ENCODE data around the gene BLID.
A peak's percentile ranks its signal among the peaks of the same experiment; 100 is the strongest.

Gene BLID

GRCh38 chr11:122093731-122094275, 22.2 kb downstream of the BLID start:
- no peak overlapping the region for H3K27ac ChIP-seq (ENCODE audit: low read depth, low read length)
- no peaks in the 10 kb centered on the region for H3K27me3 ChIP-seq (ENCODE audit: control insufficient read depth in 1 of 2, insufficient read depth in 2 of 2, low read length in 2 of 2)
- H3K4me3 ChIP-seq (ENCODE audit: low read depth in 1 of 2, low read length in 2 of 2), result peak overlapping the region in 1 of 2 donors; percentile 7
- H3K9ac ChIP-seq (ENCODE audit: low read length), result no peak overlapping the region
- H3K4me1 ChIP-seq (ENCODE audit: insufficient read depth, low read length), result peaks cover 5% of the 10 kb centered on the region
- peaks cover 4% of the 10 kb centered on the region for H3K9me3 ChIP-seq (ENCODE audit: low read length)
- H3K36me3 ChIP-seq (ENCODE audit: insufficient read depth, low read length), result peaks cover 22% of the 10 kb centered on the region

DNA sequence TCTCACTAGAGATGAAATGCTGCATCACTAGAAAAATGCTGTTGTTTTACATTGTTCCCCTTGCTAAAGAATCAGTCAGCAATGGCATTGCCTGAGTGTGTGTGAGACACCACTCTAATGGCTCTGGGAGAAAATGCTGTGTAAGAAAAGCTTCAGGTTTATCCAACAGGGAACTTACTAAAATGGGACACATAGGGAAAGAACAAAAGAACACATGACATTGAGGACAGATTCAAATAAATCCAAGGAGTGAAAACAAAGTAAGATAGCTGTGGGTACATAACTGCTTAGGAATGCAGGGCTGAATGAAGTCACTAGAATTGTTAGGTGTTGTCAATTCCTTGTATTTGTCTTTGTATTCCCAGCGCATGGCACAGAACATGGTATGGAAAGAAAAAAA, 24.2 kb downstream of the BLID start:
- H3K36me3 ChIP-seq (ENCODE audit: insufficient read depth, low read length), result peaks cover 22% of the 10 kb centered on the region
- H3K27me3 ChIP-seq (ENCODE audit: control insufficient read depth in 1 of 2, insufficient read depth in 2 of 2, low read length in 2 of 2), result no peaks in the 10 kb centered on the region
- peaks cover 5% of the 10 kb centered on the region for H3K4me1 ChIP-seq (ENCODE audit: insufficient read depth, low read length)
- H3K27ac ChIP-seq (ENCODE audit: low read depth, low read length), result no peak overlapping the region
- H3K9ac ChIP-seq (ENCODE audit: low read length), result no peak overlapping the region
- H3K4me3 ChIP-seq (ENCODE audit: low read depth in 1 of 2, low read length in 2 of 2), result no peak overlapping the region
- peaks cover 4% of the 10 kb centered on the region for H3K9me3 ChIP-seq (ENCODE audit: low read length)

DNA sequence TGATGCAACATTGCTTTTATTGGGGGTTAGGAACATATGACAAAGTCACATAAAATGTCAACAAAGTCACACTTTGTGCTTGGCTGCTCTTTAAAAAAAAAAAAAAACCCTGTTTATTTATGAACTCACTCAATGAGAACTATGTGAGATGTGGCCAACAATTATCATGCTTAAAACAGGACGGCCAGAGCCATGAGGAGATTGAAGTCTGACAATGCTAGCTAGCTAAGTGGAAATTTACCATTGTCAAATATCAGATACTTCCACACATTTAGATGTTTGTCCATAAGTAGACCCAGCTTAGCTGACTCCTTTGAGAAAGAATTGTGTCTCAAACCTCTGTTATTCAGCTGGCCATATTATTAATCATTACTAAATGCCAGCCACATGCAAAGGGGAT, 26.9 kb downstream of the BLID start:
- Histone ChIP-seq H3K9ac (ENCODE audit: low read length) (no peak overlapping the region), H3K36me3 (ENCODE audit: insufficient read depth, low read length) (peaks cover 22% of the 10 kb centered on the region), H3K27ac (ENCODE audit: low read depth, low read length) (no peak overlapping the region)

DNA sequence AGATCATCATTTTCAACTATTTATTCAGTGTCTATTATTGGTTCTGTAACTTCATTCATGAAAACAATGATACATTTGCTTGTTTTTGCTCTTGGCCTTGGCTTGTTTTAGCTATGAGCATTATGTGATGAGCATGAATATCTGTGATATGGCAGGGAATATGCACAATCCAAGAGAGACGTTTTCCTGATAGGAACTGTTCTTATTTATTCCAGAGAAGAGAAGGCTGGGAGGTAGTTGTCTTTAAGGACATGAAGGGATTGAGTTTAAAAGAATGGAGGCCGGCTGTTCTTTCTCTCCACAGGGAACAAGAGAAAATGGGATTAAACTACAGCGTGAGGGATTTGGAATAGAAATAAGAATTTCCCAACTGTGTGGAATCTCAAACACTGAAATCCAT, 30.3 kb downstream of the BLID start:
- Histone ChIP-seq H3K27ac (ENCODE audit: low read depth, low read length) (no peak overlapping the region), H3K27me3 (ENCODE audit: control insufficient read depth in 1 of 2, insufficient read depth in 2 of 2, low read length in 2 of 2) (no peaks in the 10 kb centered on the region), H3K9me3 (ENCODE audit: low read length) (no peaks in the 10 kb centered on the region), H3K4me3 (ENCODE audit: low read depth in 1 of 2, low read length in 2 of 2) (no peak overlapping the region), H3K9ac (ENCODE audit: low read length) (no peak overlapping the region), H3K4me1 (ENCODE audit: insufficient read depth, low read length) (no peaks in the 10 kb centered on the region), H3K36me3 (ENCODE audit: insufficient read depth, low read length) (peaks cover 5% of the 10 kb centered on the region)

More for the DNA sequence above, 26.9 kb downstream of the BLID start:
- Histone ChIP-seq H3K4me3 (ENCODE audit: low read depth in 1 of 2, low read length in 2 of 2) (no peak overlapping the region), H3K4me1 (ENCODE audit: insufficient read depth, low read length) (peaks cover 4% of the 10 kb centered on the region), H3K9me3 (ENCODE audit: low read length) (peaks cover 4% of the 10 kb centered on the region), H3K27me3 (ENCODE audit: control insufficient read depth in 1 of 2, insufficient read depth in 2 of 2, low read length in 2 of 2) (no peaks in the 10 kb centered on the region)

DNA sequence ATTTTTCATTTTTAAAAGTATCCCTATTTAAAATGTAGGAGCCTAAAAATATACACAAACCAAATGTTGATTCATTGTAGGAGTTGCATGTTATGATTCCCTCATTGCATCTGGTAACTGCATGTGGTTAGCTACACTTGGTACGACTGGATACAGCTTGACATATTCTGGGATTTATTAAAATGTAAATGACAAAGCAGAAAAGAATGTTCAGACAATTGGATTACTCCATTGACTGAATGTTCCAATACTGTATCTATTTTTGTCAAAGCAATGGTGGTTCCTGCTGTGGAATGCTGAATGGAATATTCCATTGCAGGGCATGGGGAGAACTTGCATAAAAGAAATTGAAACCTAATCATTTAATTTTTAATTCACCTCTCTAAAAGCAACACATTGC, 30.8 kb downstream of the BLID start:
- H3K27me3 ChIP-seq (ENCODE audit: control insufficient read depth in 1 of 2, insufficient read depth in 2 of 2, low read length in 2 of 2), result no peaks in the 10 kb centered on the region
- no peaks in the 10 kb centered on the region for H3K9me3 ChIP-seq (ENCODE audit: low read length)
- H3K27ac ChIP-seq (ENCODE audit: low read depth, low read length), result no peak overlapping the region
- no peak overlapping the region for H3K9ac ChIP-seq (ENCODE audit: low read length)
- no peaks in the 10 kb centered on the region for H3K4me1 ChIP-seq (ENCODE audit: insufficient read depth, low read length)
- H3K36me3 ChIP-seq (ENCODE audit: insufficient read depth, low read length), result peaks cover under 1% of the 10 kb centered on the region
- H3K4me3 ChIP-seq (ENCODE audit: low read depth in 1 of 2, low read length in 2 of 2), result no peak overlapping the region

- Histone ChIP-seq H3K27ac (ENCODE audit: low read depth, low read length) (no peak overlapping the region), H3K4me1 (ENCODE audit: insufficient read depth, low read length) (no peaks in the 10 kb centered on the region), H3K36me3 (ENCODE audit: insufficient read depth, low read length) (no peaks in the 10 kb centered on the region), H3K9me3 (ENCODE audit: low read length) (no peaks in the 10 kb centered on the region), H3K9ac (ENCODE audit: low read length) (no peak overlapping the region), H3K4me3 (ENCODE audit: low read depth in 1 of 2, low read length in 2 of 2) (no peak overlapping the region), H3K27me3 (ENCODE audit: control insufficient read depth in 1 of 2, insufficient read depth in 2 of 2, low read length in 2 of 2) (no peaks in the 10 kb centered on the region)
Measured at GRCh38 chr11:122082205-122082604, 33.8 kb downstream of the BLID start.

DNA sequence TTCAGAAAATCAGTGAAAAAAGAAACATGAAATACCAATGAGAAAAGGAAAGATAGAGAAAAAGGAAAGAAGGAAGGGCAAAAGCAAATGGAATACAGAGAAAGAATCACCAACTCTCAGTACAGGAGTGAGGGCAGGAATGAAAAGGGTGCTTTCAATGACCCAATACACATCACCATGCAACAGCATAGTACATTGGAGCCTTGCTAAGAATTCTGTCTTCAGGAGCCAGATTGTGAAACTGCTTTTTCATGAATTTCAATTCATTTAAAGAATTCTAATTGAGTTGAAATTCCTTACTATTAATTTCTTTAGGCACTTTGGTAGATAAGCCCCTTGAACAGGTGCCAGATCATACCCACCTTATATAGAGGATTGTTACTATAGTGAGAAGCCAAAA, 34.9 kb downstream of the BLID start:
- no peak overlapping the region for H3K9ac ChIP-seq (ENCODE audit: low read length)
- H3K9me3 ChIP-seq (ENCODE audit: low read length), result no peaks in the 10 kb centered on the region
- H3K27me3 ChIP-seq (ENCODE audit: control insufficient read depth in 1 of 2, insufficient read depth in 2 of 2, low read length in 2 of 2), result no peaks in the 10 kb centered on the region
- no peaks in the 10 kb centered on the region for H3K36me3 ChIP-seq (ENCODE audit: insufficient read depth, low read length)
- H3K27ac ChIP-seq (ENCODE audit: low read depth, low read length), result no peak overlapping the region
- H3K4me1 ChIP-seq (ENCODE audit: insufficient read depth, low read length), result no peaks in the 10 kb centered on the region
- H3K4me3 ChIP-seq (ENCODE audit: low read depth in 1 of 2, low read length in 2 of 2), result no peak overlapping the region

DNA sequence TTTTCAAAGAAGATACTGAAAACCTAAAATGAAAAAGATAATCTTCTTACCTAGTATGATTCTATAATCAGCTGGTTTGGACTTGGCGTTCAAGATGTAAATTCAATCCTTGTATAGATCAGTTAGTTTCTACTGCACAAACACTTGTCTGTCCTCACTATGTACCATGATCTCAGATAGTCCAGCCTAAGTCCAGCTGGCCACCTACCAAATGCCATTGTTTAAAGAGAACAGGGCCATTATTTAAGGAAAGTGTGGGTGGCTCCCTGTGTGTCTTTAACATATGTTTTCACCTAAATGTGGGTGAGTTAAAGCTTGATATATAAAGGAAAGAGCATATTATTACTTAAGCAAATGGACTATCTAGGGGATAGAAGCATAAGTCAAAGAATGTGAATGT, 38.6 kb downstream of the BLID start:
- Histone ChIP-seq H3K9me3 (ENCODE audit: low read length) (no peaks in the 10 kb centered on the region), H3K27me3 (ENCODE audit: control insufficient read depth in 1 of 2, insufficient read depth in 2 of 2, low read length in 2 of 2) (no peaks in the 10 kb centered on the region), H3K4me1 (ENCODE audit: insufficient read depth, low read length) (no peaks in the 10 kb centered on the region), H3K36me3 (ENCODE audit: insufficient read depth, low read length) (no peaks in the 10 kb centered on the region), H3K27ac (ENCODE audit: low read depth, low read length) (no peak overlapping the region), H3K4me3 (ENCODE audit: low read depth in 1 of 2, low read length in 2 of 2) (no peak overlapping the region), H3K9ac (ENCODE audit: low read length) (no peak overlapping the region)

DNA sequence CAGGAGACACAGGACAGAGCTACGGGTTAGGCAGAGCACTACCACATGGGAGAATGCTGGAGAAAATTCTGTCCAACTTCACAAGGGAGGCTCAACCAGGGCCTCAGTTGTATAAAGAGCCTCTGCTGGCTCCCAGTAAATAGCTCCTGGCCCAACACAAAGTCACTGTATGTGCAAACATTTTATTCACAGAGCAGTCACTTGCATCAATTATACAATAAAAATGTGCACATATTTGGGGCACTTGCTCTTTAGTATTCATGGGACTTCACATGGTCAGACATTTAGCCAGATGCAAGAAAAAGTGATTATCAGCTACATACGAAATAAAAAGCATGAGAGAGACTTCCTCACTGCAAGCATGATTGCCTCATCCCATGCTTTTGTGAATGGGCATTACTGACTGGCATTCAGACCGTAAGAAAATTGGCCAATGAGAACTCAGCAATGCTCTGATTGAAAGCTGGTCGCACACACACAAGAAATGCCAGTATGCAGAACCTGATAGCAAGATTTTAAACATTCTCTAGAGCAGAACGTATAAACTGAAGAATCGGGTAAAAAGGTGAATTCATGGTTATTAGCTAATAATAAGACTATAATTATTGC, 39.4 kb downstream of the BLID start:
- Histone ChIP-seq H3K27me3 (ENCODE audit: control insufficient read depth in 1 of 2, insufficient read depth in 2 of 2, low read length in 2 of 2) (no peaks in the 10 kb centered on the region), H3K4me1 (ENCODE audit: insufficient read depth, low read length) (no peaks in the 10 kb centered on the region), H3K27ac (ENCODE audit: low read depth, low read length) (no peak overlapping the region), H3K9ac (ENCODE audit: low read length) (no peak overlapping the region), H3K9me3 (ENCODE audit: low read length) (no peaks in the 10 kb centered on the region), H3K36me3 (ENCODE audit: insufficient read depth, low read length) (no peaks in the 10 kb centered on the region), H3K4me3 (ENCODE audit: low read depth in 1 of 2, low read length in 2 of 2) (no peak overlapping the region)

- H3K9ac ChIP-seq (ENCODE audit: low read length), result no peak overlapping the region
- H3K27ac ChIP-seq (ENCODE audit: low read depth, low read length), result no peak overlapping the region
- peaks cover under 1% of the 10 kb centered on the region for H3K4me1 ChIP-seq (ENCODE audit: insufficient read depth, low read length)
- H3K27me3 ChIP-seq (ENCODE audit: control insufficient read depth in 1 of 2, insufficient read depth in 2 of 2, low read length in 2 of 2), result no peaks in the 10 kb centered on the region
- no peaks in the 10 kb centered on the region for H3K9me3 ChIP-seq (ENCODE audit: low read length)
- H3K36me3 ChIP-seq (ENCODE audit: insufficient read depth, low read length), result no peaks in the 10 kb centered on the region
- no peak overlapping the region for H3K4me3 ChIP-seq (ENCODE audit: low read depth in 1 of 2, low read length in 2 of 2)
Measured at GRCh38 chr11:122075016-122075415, 41.0 kb downstream of the BLID start.

- Histone ChIP-seq H3K27ac (ENCODE audit: low read depth, low read length) (no peak overlapping the region), H3K9me3 (ENCODE audit: low read length) (no peaks in the 10 kb centered on the region), H3K4me1 (ENCODE audit: insufficient read depth, low read length) (peaks cover 7% of the 10 kb centered on the region), H3K27me3 (ENCODE audit: control insufficient read depth in 1 of 2, insufficient read depth in 2 of 2, low read length in 2 of 2) (no peaks in the 10 kb centered on the region), H3K4me3 (ENCODE audit: low read depth in 1 of 2, low read length in 2 of 2) (no peak overlapping the region), H3K36me3 (ENCODE audit: insufficient read depth, low read length) (no peaks in the 10 kb centered on the region), H3K9ac (ENCODE audit: low read length) (no peak overlapping the region)
Measured at GRCh38 chr11:122074022-122074421, 42.0 kb downstream of the BLID start.

DNA sequence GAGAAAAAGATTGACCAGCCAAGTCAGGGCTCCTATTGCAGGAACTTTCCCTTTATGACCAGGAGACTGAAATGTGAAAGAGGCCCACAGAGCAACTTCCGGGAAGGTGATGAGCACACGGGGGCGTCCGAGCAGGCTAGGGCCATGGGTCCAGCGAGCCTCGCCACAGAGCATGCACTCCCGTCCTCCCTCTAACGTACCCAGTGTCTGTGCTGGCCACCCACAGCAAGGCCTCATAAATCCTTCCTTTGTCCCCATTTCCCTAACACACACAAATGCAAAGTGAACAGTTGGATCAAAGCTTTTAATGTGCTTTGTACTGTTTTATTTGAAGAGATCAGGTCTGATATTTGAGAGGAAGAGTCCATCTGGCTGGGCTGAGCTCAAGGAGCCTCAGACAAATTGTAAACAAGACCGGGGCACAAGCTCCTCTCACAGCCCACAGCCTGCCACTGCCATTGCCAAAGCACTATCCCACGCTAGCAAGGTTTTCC, 44.3 kb downstream of the BLID start:
- no peaks in the 10 kb centered on the region for H3K36me3 ChIP-seq (ENCODE audit: insufficient read depth, low read length)
- H3K9ac ChIP-seq (ENCODE audit: low read length), result no peak overlapping the region
- peaks cover 7% of the 10 kb centered on the region for H3K4me1 ChIP-seq (ENCODE audit: insufficient read depth, low read length)
- no peaks in the 10 kb centered on the region for H3K27me3 ChIP-seq (ENCODE audit: control insufficient read depth in 1 of 2, insufficient read depth in 2 of 2, low read length in 2 of 2)
- no peak overlapping the region for H3K27ac ChIP-seq (ENCODE audit: low read depth, low read length)
- no peaks in the 10 kb centered on the region for H3K9me3 ChIP-seq (ENCODE audit: low read length)
- no peak overlapping the region for H3K4me3 ChIP-seq (ENCODE audit: low read depth in 1 of 2, low read length in 2 of 2)
